LNCaP clone FGC (cell line): ENCODE data around the gene RNF11.
"Not testable (repeated sequence)": the region's sequence is repeated elsewhere in the genome, so short reads cannot be mapped to it uniquely, and the experiment has no call there.

Experiments
- DNase-seq: peaks from one replicate; pipeline ENCODE4 v3.0.0-alpha.2; 2011; ENCODE audit warnings: low read depth
- H3K4me3 ChIP-seq: 2 replicates; pipeline ENCODE4 v1.5.1; 2011; ENCODE audit warnings: mild to moderate bottlenecking, low read depth, low read length, control low read depth
- CTCF ChIP-seq: IDR thresholded peaks from 2 replicates; pipeline ENCODE4 v1.5.1; 2012; ENCODE audit warnings: mild to moderate bottlenecking; ENCODE audit not compliant: control insufficient read depth, insufficient read depth; ENCODE audit errors: extremely low read depth

The RNF11 gene

GRCh38 chr1:51230501-51231078 lies 5.5 kb upstream of the RNF11 start:
- DNase-seq, result no peak
- no peak overlapping the region for H3K4me3 ChIP-seq
- no peak for TF ChIP-seq CTCF

- DNase-seq, result no peak
- H3K4me3 ChIP-seq, result no peak overlapping the region
- TF ChIP-seq CTCF, result no peak
Observed at GRCh38 chr1:51231120-51231519, 5.0 kb upstream of the RNF11 start.

- no peak overlapping the region for H3K4me3 ChIP-seq
- no peak for TF ChIP-seq CTCF
- DNase-seq, result no peak
Observed at GRCh38 chr1:51231896-51232295, 4.2 kb upstream of the RNF11 start.

GRCh38 chr1:51234236-51234635 lies 1.8 kb upstream of the RNF11 start:
- not testable (repeated sequence) for DNase-seq, H3K4me3 ChIP-seq

- no peak for TF ChIP-seq CTCF
- peak; percentile 59 for DNase-seq
- H3K4me3 ChIP-seq, result peak overlapping the region; percentile 97
Observed at GRCh38 chr1:51234721-51235425, 1.2 kb upstream of the RNF11 start.

GRCh38 chr1:51236531-51237350 lies 668 bp downstream of the RNF11 start:
- no peak for TF ChIP-seq CTCF
- no peak for DNase-seq
- peak overlapping the region; percentile 97 for H3K4me3 ChIP-seq

- TF ChIP-seq CTCF, result no peak
Observed at GRCh38 chr1:51237351-51238033, 1.4 kb downstream of the RNF11 start.

More at GRCh38 chr1:51237351-51238033, 1.4 kb downstream of the RNF11 start:
- peak overlapping the region; percentile 97 for H3K4me3 ChIP-seq
- peak; percentile 42 for DNase-seq
